ENCODE data around the gene TMEM242.

- TF ChIP-seq, protein P1, sequence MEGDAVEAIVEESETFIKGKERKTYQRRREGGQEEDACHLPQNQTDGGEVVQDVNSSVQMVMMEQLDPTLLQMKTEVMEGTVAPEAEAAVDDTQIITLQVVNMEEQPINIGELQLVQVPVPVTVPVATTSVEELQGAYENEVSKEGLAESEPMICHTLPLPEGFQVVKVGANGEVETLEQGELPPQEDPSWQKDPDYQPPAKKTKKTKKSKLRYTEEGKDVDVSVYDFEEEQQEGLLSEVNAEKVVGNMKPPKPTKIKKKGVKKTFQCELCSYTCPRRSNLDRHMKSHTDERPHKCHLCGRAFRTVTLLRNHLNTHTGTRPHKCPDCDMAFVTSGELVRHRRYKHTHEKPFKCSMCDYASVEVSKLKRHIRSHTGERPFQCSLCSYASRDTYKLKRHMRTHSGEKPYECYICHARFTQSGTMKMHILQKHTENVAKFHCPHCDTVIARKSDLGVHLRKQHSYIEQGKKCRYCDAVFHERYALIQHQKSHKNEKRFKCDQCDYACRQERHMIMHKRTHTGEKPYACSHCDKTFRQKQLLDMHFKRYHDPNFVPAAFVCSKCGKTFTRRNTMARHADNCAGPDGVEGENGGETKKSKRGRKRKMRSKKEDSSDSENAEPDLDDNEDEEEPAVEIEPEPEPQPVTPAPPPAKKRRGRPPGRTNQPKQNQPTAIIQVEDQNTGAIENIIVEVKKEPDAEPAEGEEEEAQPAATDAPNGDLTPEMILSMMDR (IDR thresholded peaks at IDR 0.05), result no peak
- TF ChIP-seq ZFX (IDR thresholded peaks at IDR 0.05; ENCODE audit: borderline replicate concordance), result no peak
Measured at GRCh38 chr6:157326979-157327378, 3.7 kb upstream of the TMEM242 start.
